ENCODE measurements around the gene MGAT4A. TPM values are rescaled to one million over a fixed set of nuclear protein-coding genes. Genes with fewer than 3 reads are reported as not detected.

MGAT4A gene
- total and polyA plus RNA-seq, 2 of the 13 experiments (the other 11 are each of a cell fraction or from before 2014, with no cell fraction given) = 47.2 to 90.9 TPM

- H4K20me1 ChIP-seq (ENCODE audit: insufficient read depth, low read length) = no peaks in the 10 kb centered on the region
- no peak overlapping the region for H3K27ac ChIP-seq (ENCODE audit: extremely low read length, insufficient read depth, low read length)
- no TSS peak for BruUV-seq (replicated peaks)
- no peak overlapping the region for H3K4me3 ChIP-seq (replicated peaks in 1 of 3; ENCODE audit: insufficient read depth in 1 of 3, low read depth in 2 of 3, low read length in 3 of 3)
- TF ChIP-seq PHF5A (CRISPR knock-in tag; IDR thresholded peaks at IDR 0.05; ENCODE audit: low read depth, unreplicated experiment) (no peak), SMAD1 (CRISPR knock-in tag; IDR thresholded peaks at IDR 0.05; ENCODE audit: borderline replicate concordance, low read depth) (no peak), ZNF616 (CRISPR knock-in tag; IDR thresholded peaks at IDR 0.05; ENCODE audit: low read depth) (no peak), ZNF225 (CRISPR knock-in tag; IDR thresholded peaks at IDR 0.05) (no peak), ZNF501 (CRISPR knock-in tag; IDR thresholded peaks at IDR 0.05) (no peak), KAT7 (CRISPR knock-in tag; IDR thresholded peaks at IDR 0.05; ENCODE audit: borderline replicate concordance) (no peak), PAWR (CRISPR knock-in tag; IDR thresholded peaks at IDR 0.05; ENCODE audit: borderline replicate concordance) (no peak), ZSCAN29 (CRISPR knock-in tag; conservative IDR thresholded peaks at IDR 0.05) (no peak), ZNF337 (CRISPR knock-in tag; IDR thresholded peaks at IDR 0.05; ENCODE audit: borderline replicate concordance, low read depth) (no peak), HIVEP1 (CRISPR knock-in tag; IDR thresholded peaks at IDR 0.05) (no peak), ZNF577 (CRISPR knock-in tag; IDR thresholded peaks at IDR 0.05; ENCODE audit: borderline replicate concordance, low read depth) (no peak), THAP11 (CRISPR knock-in tag; IDR thresholded peaks at IDR 0.05) (no peak), ARID3A (IDR thresholded peaks at IDR 0.05; ENCODE audit: low read depth, low read length) (no peak), ZNF772 (CRISPR knock-in tag; IDR thresholded peaks at IDR 0.05) (no peak), ZNF121 (CRISPR knock-in tag; IDR thresholded peaks at IDR 0.05) (no peak), ZNF207 (IDR thresholded peaks at IDR 0.05; ENCODE audit: borderline replicate concordance) (no peak), ZBTB33 (CRISPR knock-in tag; IDR thresholded peaks at IDR 0.05) (no peak), ZNF569 (CRISPR knock-in tag; IDR thresholded peaks at IDR 0.05; ENCODE audit: borderline replicate concordance) (no peak)
- TF ChIP-seq, protein P1, sequence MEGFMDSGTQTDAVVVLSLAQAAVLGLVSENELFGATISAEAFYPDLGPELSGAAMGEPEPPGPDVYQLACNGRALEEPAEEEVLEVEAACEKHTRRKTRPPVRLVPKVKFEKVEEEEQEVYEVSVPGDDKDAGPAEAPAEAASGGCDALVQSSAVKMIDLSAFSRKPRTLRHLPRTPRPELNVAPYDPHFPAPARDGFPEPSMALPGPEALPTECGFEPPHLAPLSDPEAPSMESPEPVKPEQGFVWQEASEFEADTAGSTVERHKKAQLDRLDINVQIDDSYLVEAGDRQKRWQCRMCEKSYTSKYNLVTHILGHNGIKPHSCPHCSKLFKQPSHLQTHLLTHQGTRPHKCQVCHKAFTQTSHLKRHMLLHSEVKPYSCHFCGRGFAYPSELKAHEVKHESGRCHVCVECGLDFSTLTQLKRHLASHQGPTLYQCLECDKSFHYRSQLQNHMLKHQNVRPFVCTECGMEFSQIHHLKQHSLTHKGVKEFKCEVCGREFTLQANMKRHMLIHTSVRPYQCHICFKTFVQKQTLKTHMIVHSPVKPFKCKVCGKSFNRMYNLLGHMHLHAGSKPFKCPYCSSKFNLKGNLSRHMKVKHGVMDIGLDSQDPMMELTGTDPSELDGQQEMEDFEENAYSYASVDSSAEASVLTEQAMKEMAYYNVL (CRISPR knock-in tag; IDR thresholded peaks at IDR 0.05; ENCODE audit: borderline replicate concordance) = no peak
- TF ChIP-seq, protein P2, sequence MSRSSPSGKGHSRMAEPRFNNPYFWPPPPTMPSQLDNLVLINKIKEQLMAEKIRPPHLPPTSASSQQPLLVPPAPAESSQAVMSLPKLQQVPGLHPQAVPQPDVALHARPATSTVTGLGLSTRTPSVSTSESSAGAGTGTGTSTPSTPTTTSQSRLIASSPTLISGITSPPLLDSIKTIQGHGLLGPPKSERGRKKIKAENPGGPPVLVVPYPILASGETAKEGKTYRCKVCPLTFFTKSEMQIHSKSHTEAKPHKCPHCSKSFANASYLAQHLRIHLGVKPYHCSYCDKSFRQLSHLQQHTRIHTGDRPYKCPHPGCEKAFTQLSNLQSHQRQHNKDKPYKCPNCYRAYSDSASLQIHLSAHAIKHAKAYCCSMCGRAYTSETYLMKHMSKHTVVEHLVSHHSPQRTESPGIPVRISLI (CRISPR knock-in tag; IDR thresholded peaks at IDR 0.05; ENCODE audit: borderline replicate concordance) = no peak
- no peak for DNase-seq (ENCODE audit: low spot score)
- no peak overlapping the region for H3K4me2 ChIP-seq (ENCODE audit: low read depth, low read length)
- H2AFZ ChIP-seq (ENCODE audit: low read length) = no peak overlapping the region
- no peak for ATAC-seq
- H3K4me1 ChIP-seq (ENCODE audit: insufficient read depth, low read length) = no peaks in the 10 kb centered on the region
- POLR2A ChIA-PET = no interaction called here
- H3K9me3 ChIP-seq (ENCODE audit: low read length) = no peaks in the 10 kb centered on the region
- in situ Hi-C loops (cut with HindIII; ENCODE audit: extremely low pct_ligation_motif_present, low pct_unique_long_range_greater_than_20kb) = no loop called here
- intact Hi-C loops (cut with micrococcal nuclease; ENCODE audit: unreplicated experiment) = no loop called here
- peak; percentile 28 for FAIRE-seq
- WGBS (ENCODE audit: low lambda C conversion rate) = 95% methylated on average over 1 of the region's 1 CpG
- no peaks in the 10 kb centered on the region for H3K27me3 ChIP-seq (ENCODE audit: control insufficient read depth in 1 of 2, insufficient read depth in 2 of 2, low read length in 2 of 2)
- H3K9ac ChIP-seq (ENCODE audit: insufficient read depth, low read depth, low read length) = no peak overlapping the region
- CTCF ChIA-PET (ENCODE audit: low intra/inter-chr PET ratio, low total read pairs) = no interaction called here
- peaks cover 11 to 52% of the 10 kb centered on the region in 2 experiments for H3K36me3 ChIP-seq (replicated peaks in 1 of 2; ENCODE audit: control insufficient read depth in 1 of 2, insufficient read depth in 2 of 2, low read length in 2 of 2)
- no peaks in the 10 kb centered on the region for H3K79me2 ChIP-seq (ENCODE audit: insufficient read depth, low read length)
Observed at GRCh38 chr2:98669675-98670074, 61.3 kb downstream of the MGAT4A start.
